GM12878 (cell line): Measurements from ENCODE around the gene DGKI. TPM values are rescaled to one million over a fixed set of nuclear protein-coding genes. Genes with fewer than 3 reads are reported as not detected.

ENCODE experiments used
- ATAC-seq: fragments of 200-7000 bp; cut with Tn5 transposase; 3 replicates; pipeline ENCODE4 v1.9.1; 2020; ENCODE audit warnings: mild to moderate bottlenecking, moderate library complexity
- BruUV-seq: library from RNA; stranded (reverse); fragments of 400-500 nt; replicated peaks from 2 replicates; lab custom pipeline; 2021; lab: Mats Ljungman, UMichigan
- CTCF ChIA-PET: fragments of 300-600 bp; sonication (Branson Sonifier 250); formaldehyde crosslinking; extraction: SDS; loops from one replicate; lab custom pipeline; 2021; ENCODE audit warnings: inconsistent platforms; lab: Yijun Ruan, JAX
- POLR2A ChIA-PET: fragments of 350-600 bp; formaldehyde crosslinking; extraction: SDS; loops from one replicate; lab custom pipeline; 2021; ENCODE audit warnings: inconsistent platforms; lab: Charles Lee
- RAD21 ChIA-PET: fragments of 300-600 bp; sonication (Branson Sonifier 250); formaldehyde crosslinking; loops from one replicate; lab custom pipeline; 2023; ENCODE audit warnings: antibody characterized with exemption; ENCODE audit not compliant: unreplicated experiment; lab: Charles Lee
- SMC1A ChIA-PET: fragments of 300-600 bp; sonication (Branson Sonifier 250); formaldehyde crosslinking; loops from one replicate; lab custom pipeline; 2023; ENCODE audit not compliant: unreplicated experiment, uncharacterized antibody; lab: Charles Lee
- DNase-seq: peaks from one replicate; pipeline ENCODE4 v3.0.0-alpha.2; 2011; ENCODE audit warnings: low read depth, low spot score
- FAIRE-seq: peaks from 3 replicates; lab custom pipeline; 2011; peaks lifted over from hg19 to GRCh38; lab: Jason Lieb, UNC
- H2AFZ ChIP-seq: 2 replicates; pipeline ENCODE4 v1.6.0; 2011; ENCODE audit warnings: low read depth, low read length, control low read depth; ENCODE audit not compliant: control insufficient read depth
- H3K27ac ChIP-seq: 2 replicates; pipeline ENCODE4 v1.5.1; 2011; ENCODE audit warnings: control low read depth; ENCODE audit not compliant: control insufficient read depth, insufficient read depth
- H3K27me3 ChIP-seq, 2 experiments: replicated peaks in 1 of 2; 2 replicates each; pipeline versions ENCODE4 v1.6.0 to v1.6.1; 2011; ENCODE audit warnings: low read length in 1 of 2; ENCODE audit not compliant: control insufficient read depth in 2 of 2, insufficient read depth in 2 of 2
- H3K36me3 ChIP-seq, 2 experiments: 2 replicates each; pipeline ENCODE4 v1.5.1; 2011; ENCODE audit warnings: low read length in 1 of 2; ENCODE audit not compliant: control insufficient read depth in 2 of 2, insufficient read depth in 2 of 2
- H3K4me1 ChIP-seq: 2 replicates; pipeline ENCODE4 v1.6.1; 2011; ENCODE audit warnings: mild to moderate bottlenecking, low read length, moderate library complexity, mixed read lengths; ENCODE audit not compliant: control insufficient read depth, insufficient read depth
- H3K4me2 ChIP-seq: 2 replicates; pipeline ENCODE4 v1.6.0; 2011; ENCODE audit warnings: control low read depth; ENCODE audit not compliant: control insufficient read depth, insufficient read depth
- H3K4me3 ChIP-seq: fragments of 200-600 bp; sonication (generic); 2 replicates; pipeline ENCODE4 v1.5.1; 2016
- H3K79me2 ChIP-seq: 2 replicates; pipeline ENCODE4 v1.6.0; 2011; ENCODE audit warnings: low read length; ENCODE audit not compliant: control insufficient read depth, insufficient read depth
- H3K9ac ChIP-seq: 2 replicates; pipeline ENCODE4 v1.8.0; 2011; ENCODE audit warnings: low read length, control low read depth, mixed read lengths; ENCODE audit not compliant: control insufficient read depth, insufficient read depth
- H3K9me3 ChIP-seq: replicated peaks from 3 replicates; pipeline ENCODE4 v1.5.1; 2011; ENCODE audit warnings: mild to moderate bottlenecking, low read length; ENCODE audit not compliant: control insufficient read depth, insufficient read depth
- H4K20me1 ChIP-seq: 2 replicates; pipeline ENCODE4 v1.6.0; 2011; ENCODE audit not compliant: control insufficient read depth, insufficient read depth
- EED ChIP-seq: sonication (generic); IDR thresholded peaks from 2 replicates; pipeline ENCODE4 v1.6.1; 2016; ENCODE audit warnings: antibody characterized with exemption, low read depth
- IKZF1 ChIP-seq: fragments of 450-650 bp; conservative IDR thresholded peaks from 2 replicates; pipeline ENCODE4 v1.6.1; 2017; ENCODE audit warnings: antibody characterized with exemption, mild to moderate bottlenecking
- IRF4 ChIP-seq: IDR thresholded peaks from 2 replicates; pipeline ENCODE4 v1.6.1; 2011; ENCODE audit warnings: low read depth, low read length
- MTA3 ChIP-seq: IDR thresholded peaks from 2 replicates; pipeline ENCODE4 v1.6.1; 2012; ENCODE audit warnings: low read length, inconsistent platforms, borderline replicate concordance
- NFIC ChIP-seq: IDR thresholded peaks from 2 replicates; pipeline ENCODE4 v1.6.1; 2012; ENCODE audit warnings: low read depth, mild to moderate bottlenecking, inconsistent platforms, low read length, moderate library complexity
- NFYA ChIP-seq: IDR thresholded peaks from 2 replicates; pipeline ENCODE4 v1.6.1; 2011; ENCODE audit warnings: low read depth, mild to moderate bottlenecking, low read length, improper control_type of control experiment, borderline replicate concordance
- NR2F1 ChIP-seq: fragments of 450-650 bp; conservative IDR thresholded peaks from 2 replicates; pipeline ENCODE4 v1.6.1; 2017; ENCODE audit warnings: mild to moderate bottlenecking
- PAX8 ChIP-seq: fragments of 450-650 bp; IDR thresholded peaks from 2 replicates; pipeline ENCODE4 v1.6.1; 2017; ENCODE audit warnings: mild to moderate bottlenecking, moderate library complexity
- PKNOX1 ChIP-seq: fragments of 450-650 bp; IDR thresholded peaks from 2 replicates; pipeline ENCODE4 v1.6.1; 2016; ENCODE audit warnings: mild to moderate bottlenecking
- POLR2AphosphoS5 ChIP-seq: IDR thresholded peaks from 2 replicates; pipeline ENCODE4 v1.6.1; 2011; ENCODE audit warnings: mild to moderate bottlenecking, low read length, inconsistent platforms
- RAD51 ChIP-seq: fragments of 450-650 bp; IDR thresholded peaks from 2 replicates; pipeline ENCODE4 v1.6.1; 2016; ENCODE audit warnings: moderate library complexity, mild to moderate bottlenecking, inconsistent platforms
- RELA ChIP-seq: fragments of 450-650 bp; IDR thresholded peaks from 2 replicates; pipeline ENCODE4 v1.8.0; 2014; ENCODE audit warnings: borderline replicate concordance; ENCODE audit not compliant: partially characterized antibody
- SREBF1 ChIP-seq: IDR thresholded peaks from 2 replicates; pipeline ENCODE4 v1.6.1; 2012; ENCODE audit warnings: mild to moderate bottlenecking, low read length
- WRNIP1 ChIP-seq: IDR thresholded peaks from 2 replicates; pipeline ENCODE4 v1.6.1; 2011; ENCODE audit warnings: low read depth, low read length, improper control_type of control experiment, borderline replicate concordance
- YBX1 ChIP-seq: fragments of 450-650 bp; IDR thresholded peaks from 2 replicates; pipeline ENCODE4 v1.6.1; 2016; ENCODE audit warnings: antibody characterized with exemption
- ZNF384 ChIP-seq: IDR thresholded peaks from 2 replicates; pipeline ENCODE4 v1.6.1; 2012; ENCODE audit warnings: low read depth, mild to moderate bottlenecking, low read length, improper control_type of control experiment, borderline replicate concordance
- ZZZ3 ChIP-seq: IDR thresholded peaks from 2 replicates; pipeline ENCODE4 v1.6.1; 2011; ENCODE audit warnings: low read depth; ENCODE audit not compliant: control insufficient read depth, insufficient read length
- WGBS: methylation state at CpG from one replicate; pipeline ENCODE4 v1.1.6; 2016; ENCODE audit warnings: low lambda C conversion rate; ENCODE audit not compliant: insufficient replicate concordance, insufficient coverage; ENCODE audit errors: missing lambda C conversion rate; 5-methylcytosine and 5-hydroxymethylcytosine counted together
- in situ Hi-C: fragments of 300-500 bp; cut with MboI; formaldehyde crosslinking; loops from 9 replicates; pipeline ENCODE4 v1.14.3; 2018; ENCODE audit warnings: mixed read lengths
- intact Hi-C: fragments of 100-400 bp; cut with micrococcal nuclease; formaldehyde crosslinking; loops from one replicate; pipeline ENCODE4 v1.14.2; 2022; ENCODE audit not compliant: unreplicated experiment
- polyA plus RNA-seq, 11 experiments: library from polyadenylated mRNA; depleted of rRNA in 4 of 11; unstranded in 6 of 11; stranded (reverse) in 5 of 11; fragments of >200 nt; fragmentation: Nextera tagmentation in 4 of 11; fragmentation: Illumina TruSeq in 1 of 11; extraction: Ambion mirVana in 4 of 11; extraction: Trizol in 1 of 11; gene quantifications; 1 replicate in 1 of 11; 2 replicates in 10 of 11; pipeline versions ENCODE4 v1.2.1 to v1.2.3, GENCODE V29; 2011 to 2016; ENCODE audit warnings: inconsistent platforms in 2 of 11, missing spikeins in 2 of 11, low read depth in 1 of 11
- total RNA-seq, 4 experiments: library from RNA; depleted of rRNA in 3 of 4; stranded (reverse); fragments of >200 nt in 3 of 4; fragmentation: Illumina TruSeq in 1 of 4; extraction: Trizol in 1 of 4; gene quantifications; 2 replicates each; pipeline versions ENCODE4 v1.2.1 to v1.2.3, GENCODE V29; 2013 to 2021

The DGKI gene
- total and polyA plus RNA-seq, 10 of the 15 experiments (the other 5 are each of a cell fraction or from before 2014, with no cell fraction given): 10.4 to 37.1 (median 22.1) TPM

DNA sequence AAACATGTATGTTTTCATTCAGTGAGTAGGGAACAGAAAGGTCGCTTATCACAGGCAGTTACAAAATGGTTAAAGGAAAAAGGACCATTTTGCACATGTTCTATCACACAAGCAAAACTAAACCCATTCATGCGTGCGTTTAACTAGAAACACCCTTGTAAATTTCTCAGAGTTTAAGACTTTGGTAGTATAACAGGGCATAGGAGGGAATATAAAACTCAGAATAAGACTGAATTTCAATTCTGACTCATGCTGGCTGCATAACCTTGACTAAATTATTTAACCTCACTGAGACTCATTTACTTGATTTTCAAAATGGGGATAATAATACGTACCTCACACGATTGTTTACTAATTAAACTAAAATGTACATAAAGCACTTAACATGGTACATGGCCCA lies 259.4 kb downstream of the DGKI start:
- FAIRE-seq (no peak), DNase-seq (no peak), ATAC-seq (no peak)
- H3K27ac ChIP-seq: no peak overlapping the region
- ChIA-PET SMC1A (interaction anchor here (2.4 kb wide), 1 partner anchor 14 kb away, joined by 6 read pairs; no protein-coding TSS in a partner anchor), POLR2A (no interaction called here), CTCF (interaction anchor here (0.7 kb wide), 1 partner anchor 1379 kb away, joined by 3 read pairs; no protein-coding TSS in a partner anchor), RAD21 (no interaction called here)
- no TSS peak for BruUV-seq
- no peaks in the 10 kb centered on the region for H3K79me2 ChIP-seq
- intact Hi-C loops: no loop called here
- H3K4me3 ChIP-seq: no peak overlapping the region
- no peak overlapping the region for H3K9ac ChIP-seq
- no peaks in the 10 kb centered on the region for H3K27me3 ChIP-seq
- no peak overlapping the region for H2AFZ ChIP-seq
- H3K36me3 ChIP-seq: no peaks in the 10 kb centered on the region
- H3K4me2 ChIP-seq: no peak overlapping the region
- no peaks in the 10 kb centered on the region for H4K20me1 ChIP-seq
- in situ Hi-C loops: loop anchor here (10.0 to 25.0 kb wide), 2 partner anchors 425 to 1183 kb away; no protein-coding TSS in a partner anchor
- 20% methylated on average over 5 of the region's 5 CpGs for WGBS
- no peak for TF ChIP-seq RAD51
- TF ChIP-seq IRF4: no peak
- no peak for TF ChIP-seq WRNIP1
- no peak for TF ChIP-seq ZZZ3
- no peak for TF ChIP-seq MTA3
- no peak for TF ChIP-seq ZNF384
- no peak for TF ChIP-seq PKNOX1
- no peak for TF ChIP-seq SREBF1
- TF ChIP-seq RELA: no peak
- no peak for TF ChIP-seq YBX1
- no peak for TF ChIP-seq PAX8
- TF ChIP-seq NFYA: no peak
- no peak for TF ChIP-seq EED
- no peak for TF ChIP-seq POLR2AphosphoS5
- TF ChIP-seq IKZF1: no peak
- no peak for TF ChIP-seq NFIC
- no peak for TF ChIP-seq NR2F1
- no peaks in the 10 kb centered on the region for H3K9me3 ChIP-seq
- no peaks in the 10 kb centered on the region for H3K4me1 ChIP-seq
